IMR-90 (cell line): ENCODE measurements around the gene TNS1. TPM values are rescaled to one million over a fixed set of nuclear protein-coding genes. Genes with fewer than 3 reads are reported as not detected.

ENCODE experiments used
- ATAC-seq: fragments of 200-7000 bp; cut with Tn5 transposase; 2 replicates; pipeline ENCODE4 v1.9.1; 2020; ENCODE audit warnings: low read depth, mild to moderate bottlenecking, moderate library complexity
- BruUV-seq: library from RNA; stranded (reverse); fragments of 400-500 nt; replicated peaks from 2 replicates; lab custom pipeline; 2021; lab: Mats Ljungman, UMichigan
- CTCF ChIA-PET: fragments of 300-600 bp; formaldehyde crosslinking; extraction: SDS; loops from one replicate; lab custom pipeline; 2021; ENCODE audit warnings: antibody characterized with exemption; lab: Yijun Ruan, JAX
- POLR2A ChIA-PET: fragments of 300-600 bp; sonication (Branson Sonifier 250); formaldehyde crosslinking; loops from one replicate; lab custom pipeline; 2022; ENCODE audit warnings: antibody characterized with exemption; ENCODE audit not compliant: unreplicated experiment; lab: Charles Lee
- DNase-seq: peaks from one replicate; pipeline ENCODE4 v3.0.0; 2013
- H2AFZ ChIP-seq: replicated peaks from 2 replicates; pipeline ENCODE3; 2013; ENCODE audit warnings: low read length, mild to moderate bottlenecking; ENCODE audit not compliant: poor library complexity
- H2AK5ac ChIP-seq: 2 replicates; pipeline ENCODE4 v1.6.1; 2013; ENCODE audit warnings: low read depth, low read length, inconsistent platforms
- H2AK9ac ChIP-seq: replicated peaks from 2 replicates; pipeline ENCODE3; 2013; ENCODE audit warnings: mild to moderate bottlenecking, low read depth, low read length, moderate library complexity; ENCODE audit not compliant: poor library complexity
- H2BK120ac ChIP-seq: 2 replicates; pipeline ENCODE4 v1.6.1; 2013; ENCODE audit warnings: low read depth, low read length, inconsistent platforms
- H2BK15ac ChIP-seq: 3 replicates; pipeline ENCODE4 v1.6.1; 2013; ENCODE audit warnings: low read depth, low read length, inconsistent platforms
- H2BK20ac ChIP-seq: 2 replicates; pipeline ENCODE4 v1.6.1; 2013; ENCODE audit warnings: low read depth, mild to moderate bottlenecking, inconsistent platforms, low read length, moderate library complexity
- H2BK5ac ChIP-seq: 2 replicates; pipeline ENCODE4 v1.6.1; 2013; ENCODE audit warnings: mild to moderate bottlenecking, low read depth, low read length, inconsistent platforms; ENCODE audit not compliant: poor library complexity, severe bottlenecking
- H3K14ac ChIP-seq: replicated peaks from 2 replicates; pipeline ENCODE4 v1.6.1; 2013; ENCODE audit warnings: low read depth, low read length, inconsistent platforms
- H3K18ac ChIP-seq: 2 replicates; pipeline ENCODE4 v1.6.1; 2013; ENCODE audit warnings: low read depth, low read length, control low read depth
- H3K23ac ChIP-seq: 2 replicates; pipeline ENCODE4 v1.6.1; 2013; ENCODE audit warnings: low read depth, low read length, inconsistent platforms
- H3K27ac ChIP-seq: 2 replicates; pipeline ENCODE4 v1.5.1; 2013; ENCODE audit warnings: mild to moderate bottlenecking, control low read depth, low read length; ENCODE audit not compliant: insufficient read depth
- H3K27me3 ChIP-seq: 2 replicates; pipeline ENCODE4 v1.6.1; 2013; ENCODE audit warnings: low read length; ENCODE audit not compliant: control insufficient read depth, insufficient read depth
- H3K36me3 ChIP-seq: 2 replicates; pipeline ENCODE4 v1.6.1; 2013; ENCODE audit warnings: low read length, mixed read lengths; ENCODE audit not compliant: control insufficient read depth, insufficient read depth
- H3K4ac ChIP-seq: 2 replicates; pipeline ENCODE4 v1.6.1; 2013; ENCODE audit warnings: low read depth, low read length, inconsistent platforms
- H3K4me1 ChIP-seq: 2 replicates; pipeline ENCODE4 v1.6.1; 2013; ENCODE audit warnings: low read length, mixed read lengths; ENCODE audit not compliant: control insufficient read depth, insufficient read depth
- H3K4me2 ChIP-seq: 2 replicates; pipeline ENCODE4 v1.6.1; 2013; ENCODE audit warnings: low read depth, mild to moderate bottlenecking, control low read depth, low read length, moderate library complexity
- H3K4me3 ChIP-seq: 2 replicates; pipeline ENCODE4 v1.5.1; 2013; ENCODE audit warnings: low read depth, mild to moderate bottlenecking, control low read depth, low read length, moderate library complexity; ENCODE audit not compliant: insufficient read depth
- H3K56ac ChIP-seq: 2 replicates; pipeline ENCODE4 v1.6.1; 2013; ENCODE audit warnings: low read length, inconsistent platforms; ENCODE audit not compliant: insufficient read depth; ENCODE audit errors: extremely low read depth
- H3K79me1 ChIP-seq, 2 experiments: 2 replicates each; pipeline ENCODE4 v1.6.1; 2013; ENCODE audit warnings: low read length in 2 of 2, inconsistent platforms in 1 of 2, low read depth in 1 of 2
- H3K9ac ChIP-seq: 2 replicates; pipeline ENCODE4 v1.6.1; 2013; ENCODE audit warnings: low read depth, low read length, control low read depth
- H3K9me1 ChIP-seq: 2 replicates; pipeline ENCODE4 v1.6.1; 2013; ENCODE audit warnings: low read length, inconsistent platforms; ENCODE audit not compliant: insufficient read depth
- H3K9me3 ChIP-seq: 2 replicates; pipeline ENCODE4 v1.6.1; 2013; ENCODE audit warnings: low read length; ENCODE audit not compliant: control insufficient read depth, insufficient read depth
- H4K20me1 ChIP-seq: 2 replicates; pipeline ENCODE4 v1.6.1; 2013; ENCODE audit warnings: low read length, inconsistent platforms; ENCODE audit not compliant: insufficient read depth
- H4K5ac ChIP-seq: 2 replicates; pipeline ENCODE4 v1.6.1; 2013; ENCODE audit warnings: mild to moderate bottlenecking, low read depth, low read length, control low read depth
- H4K8ac ChIP-seq, 2 experiments: 2 replicates each; pipeline ENCODE4 v1.6.1; 2013; ENCODE audit warnings: low read depth in 2 of 2, low read length in 2 of 2, control low read depth in 1 of 2, inconsistent platforms in 1 of 2
- H4K91ac ChIP-seq: 2 replicates; pipeline ENCODE4 v1.6.1; 2013; ENCODE audit warnings: low read depth, low read length, inconsistent platforms; ENCODE audit not compliant: insufficient read depth
- BHLHE40 ChIP-seq: fragments of 150-350 bp; IDR thresholded peaks from 2 replicates; pipeline ENCODE4 v1.6.1; 2016; ENCODE audit warnings: mild to moderate bottlenecking, low read depth, low read length
- CEBPB ChIP-seq: IDR thresholded peaks from 2 replicates; pipeline ENCODE4 v1.6.1; 2012; ENCODE audit warnings: low read depth, low read length, improper control_type of control experiment
- CHD1 ChIP-seq: IDR thresholded peaks from 2 replicates; pipeline ENCODE4 v1.6.1; 2012; ENCODE audit warnings: low read depth, low read length, improper control_type of control experiment
- ELK1 ChIP-seq: fragments of 150-350 bp; IDR thresholded peaks from 2 replicates; pipeline ENCODE4 v1.6.1; 2016; ENCODE audit warnings: low read depth, mild to moderate bottlenecking, low read length, moderate library complexity, borderline replicate concordance
- FOS ChIP-seq: fragments of 150-350 bp; IDR thresholded peaks from 2 replicates; pipeline ENCODE4 v1.6.1; 2016; ENCODE audit warnings: low read depth, low read length
- MAZ ChIP-seq: IDR thresholded peaks from 2 replicates; pipeline ENCODE4 v1.6.1; 2012; ENCODE audit warnings: low read depth, mild to moderate bottlenecking, low read length, improper control_type of control experiment, moderate library complexity, borderline replicate concordance
- MXI1 ChIP-seq: IDR thresholded peaks from 2 replicates; pipeline ENCODE4 v1.6.1; 2012; ENCODE audit warnings: low read depth, mild to moderate bottlenecking, low read length, moderate library complexity, borderline replicate concordance
- NFE2L2 ChIP-seq: fragments of 150-350 bp; IDR thresholded peaks from 2 replicates; pipeline ENCODE4 v1.6.1; 2016; ENCODE audit warnings: low read depth, mild to moderate bottlenecking, low read length
- RAD21 ChIP-seq: IDR thresholded peaks from 2 replicates; pipeline ENCODE4 v1.6.1; 2012; ENCODE audit warnings: low read length, improper control_type of control experiment
- RCOR1 ChIP-seq: IDR thresholded peaks from 2 replicates; pipeline ENCODE4 v1.6.1; 2012; ENCODE audit warnings: mild to moderate bottlenecking, low read length, improper control_type of control experiment; ENCODE audit not compliant: insufficient replicate concordance
- SMC3 ChIP-seq: fragments of 150-350 bp; IDR thresholded peaks from 2 replicates; pipeline ENCODE4 v1.6.1; 2016; ENCODE audit warnings: low read depth, mild to moderate bottlenecking, antibody characterized with exemption, low read length, moderate library complexity
- USF2 ChIP-seq: fragments of 150-350 bp; IDR thresholded peaks from 2 replicates; pipeline ENCODE4 v1.6.1; 2017; ENCODE audit warnings: mild to moderate bottlenecking, antibody characterized with exemption, low read length, low read depth
- WGBS, 2 experiments: methylation state at CpG; one replicate each; pipeline versions ENCODE4 v1.1.5 to v1.1.7; 2013; ENCODE audit warnings: missing lambda C conversion rate in 2 of 2; ENCODE audit not compliant: insufficient read length in 1 of 2; ENCODE audit errors: extremely low coverage in 2 of 2; 5-methylcytosine and 5-hydroxymethylcytosine counted together
- dilution Hi-C: fragments of 300-500 bp; cut with HindIII; formaldehyde crosslinking; loops from one replicate; pipeline ENCODE4 v1.14.3; 2018; ENCODE audit warnings: low sequenced_read_pairs; ENCODE audit not compliant: unreplicated experiment
- in situ Hi-C: fragments of 300-500 bp; cut with MboI; formaldehyde crosslinking; loops from 3 replicates; pipeline ENCODE4 v1.14.3; 2019; ENCODE audit warnings: low sequenced_read_pairs, inconsistent platforms, mixed read lengths
- intact Hi-C: fragments of 100-400 bp; cut with micrococcal nuclease; formaldehyde crosslinking; loops from 2 replicates; pipeline ENCODE4 v1.10.0; 2022
- polyA plus RNA-seq, 3 experiments: library from polyadenylated mRNA; depleted of rRNA; stranded (reverse); fragments of >200 nt; gene quantifications; 2 replicates each; pipeline ENCODE4 v1.2.3, GENCODE V29; 2012; ENCODE audit warnings: low replicate concordance in 1 of 3
- total RNA-seq: library from RNA; depleted of rRNA; stranded (reverse); fragments of >200 nt; gene quantifications from 2 replicates; pipeline ENCODE4 v1.2.3, GENCODE V29; 2012

TNS1 gene
- total and polyA plus RNA-seq, 2 of the 4 experiments (the other 2 are of a cell fraction) = 41.1 to 45.2 TPM

GRCh38 chr2:217792626-217793527 is 209.9 kb downstream of the TNS1 start (continued):
- no peak for TF ChIP-seq CHD1
- no peak for TF ChIP-seq FOS

- BruUV-seq = no TSS peak
- no peak overlapping the region for H2AFZ ChIP-seq
These were observed 211.2 kb downstream of the TNS1 start for GRCh38 chr2:217791551-217791950.

More at GRCh38 chr2:217791551-217791950, 211.2 kb downstream of the TNS1 start:
- H2BK15ac ChIP-seq = no peak overlapping the region
- H2AK9ac ChIP-seq = no peak overlapping the region
- H3K23ac ChIP-seq = no peak overlapping the region
- dilution Hi-C loops = no loop called here
- H3K4me3 ChIP-seq = no peak overlapping the region
- H3K9me1 ChIP-seq = peaks cover 13% of the 10 kb centered on the region
- H3K27ac ChIP-seq = no peak overlapping the region
- peaks cover 4% of the 10 kb centered on the region; the same call in 1 of the 2 replicates for H4K20me1 ChIP-seq
- no peak for DNase-seq
- no peak overlapping the region for H2BK20ac ChIP-seq
- no peak overlapping the region for H3K14ac ChIP-seq
- H3K4ac ChIP-seq = no peak overlapping the region
- in situ Hi-C loops = loop anchor here (5.0 to 10.0 kb wide), 2 partner anchors 96 to 243 kb away; no protein-coding TSS in a partner anchor
- no peak for ATAC-seq
- no peaks in the 10 kb centered on the region for H3K27me3 ChIP-seq
- H4K91ac ChIP-seq = no peak overlapping the region
- TF ChIP-seq SMC3 (no peak), NFE2L2 (no peak), BHLHE40 (no peak), CEBPB (no peak), MXI1 (no peak), RCOR1 (no peak), CHD1 (no peak), MAZ (no peak), USF2 (no peak), ELK1 (no peak), RAD21 (no peak)
- no peak overlapping the region for H3K56ac ChIP-seq
- no peak overlapping the region for H2BK5ac ChIP-seq
- H3K18ac ChIP-seq = no peak overlapping the region
- H2BK120ac ChIP-seq = no peak overlapping the region
- no peaks in the 10 kb centered on the region for H3K79me1 ChIP-seq
- no peak overlapping the region for H3K4me2 ChIP-seq
- CTCF ChIA-PET = no interaction called here
- no peaks in the 10 kb centered on the region for H3K36me3 ChIP-seq
- H3K9ac ChIP-seq = no peak overlapping the region
- H3K9me3 ChIP-seq = no peaks in the 10 kb centered on the region
- no CpG with 5 or more reads among the region's 2 CpGs for WGBS, 2 experiments
- no peak overlapping the region for H2AK5ac ChIP-seq
- H3K4me1 ChIP-seq = peaks cover 14% of the 10 kb centered on the region
- POLR2A ChIA-PET = no interaction called here
- H4K5ac ChIP-seq = no peak overlapping the region
- H4K8ac ChIP-seq = no peak overlapping the region
- intact Hi-C loops = no loop called here
